ENCODE results near the gene SLC22A31. TPM values are rescaled to one million over a fixed set of nuclear protein-coding genes. Genes with fewer than 3 reads are reported as not detected.

The SLC22A31 gene
- total and polyA plus RNA-seq, 4 donors: 0.11 to 0.44 (median 0.30) TPM; not detected in 1

- no peak overlapping the region for H3K27ac ChIP-seq (ENCODE audit: low read depth, low read length)
Measured at GRCh38 chr16:89183463-89183862, 16.9 kb downstream of the SLC22A31 start.

GRCh38 chr16:89179656-89180315 lies 20.6 kb downstream of the SLC22A31 start:
- DNase-seq (ENCODE audit: low read depth in 4 of 6, low spot score in 6 of 6): no peak
- Histone ChIP-seq H3K9me3 (ENCODE audit: control insufficient read depth, insufficient read depth, low read length) (no peaks in the 10 kb centered on the region), H3K27me3 (ENCODE audit: control insufficient read depth, insufficient read depth, low read length) (no peaks in the 10 kb centered on the region), H3K27ac (ENCODE audit: low read depth, low read length) (no peak overlapping the region), H3K4me1 (ENCODE audit: control insufficient read depth, insufficient read depth, low read length) (peaks cover 20% of the 10 kb centered on the region), H3K36me3 (ENCODE audit: control insufficient read depth, insufficient read depth, low read length) (peaks cover 10% of the 10 kb centered on the region), H3K4me3 (ENCODE audit: low read depth, low read length) (no peak overlapping the region)
- 91% methylated on average over 22 of the region's 25 CpGs for WGBS (ENCODE audit: insufficient coverage)

More at GRCh38 chr16:89183463-89183862, 16.9 kb downstream of the SLC22A31 start:
- no peak for DNase-seq (ENCODE audit: low read depth in 4 of 6, low spot score in 6 of 6)
- Histone ChIP-seq H3K4me1 (ENCODE audit: control insufficient read depth, insufficient read depth, low read length) (no peaks in the 10 kb centered on the region), H3K27me3 (ENCODE audit: control insufficient read depth, insufficient read depth, low read length) (no peaks in the 10 kb centered on the region), H3K36me3 (ENCODE audit: control insufficient read depth, insufficient read depth, low read length) (peaks cover 10% of the 10 kb centered on the region), H3K9me3 (ENCODE audit: control insufficient read depth, insufficient read depth, low read length) (no peaks in the 10 kb centered on the region), H3K4me3 (ENCODE audit: low read depth, low read length) (no peak overlapping the region)
- 68% methylated on average over 11 of the region's 13 CpGs for WGBS (ENCODE audit: insufficient coverage)

GRCh38 chr16:89179148-89179484 lies 21.2 kb downstream of the SLC22A31 start:
- H3K4me3 ChIP-seq (ENCODE audit: low read depth, low read length): no peak overlapping the region
- H3K36me3 ChIP-seq (ENCODE audit: control insufficient read depth, insufficient read depth, low read length): peaks cover 10% of the 10 kb centered on the region
- H3K9me3 ChIP-seq (ENCODE audit: control insufficient read depth, insufficient read depth, low read length): no peaks in the 10 kb centered on the region
- peaks cover 27% of the 10 kb centered on the region for H3K4me1 ChIP-seq (ENCODE audit: control insufficient read depth, insufficient read depth, low read length)
- H3K27me3 ChIP-seq (ENCODE audit: control insufficient read depth, insufficient read depth, low read length): no peaks in the 10 kb centered on the region
- no peak overlapping the region for H3K27ac ChIP-seq (ENCODE audit: low read depth, low read length)
- WGBS (ENCODE audit: insufficient coverage): 85% methylated on average over 16 of the region's 19 CpGs
- DNase-seq (ENCODE audit: low read depth in 4 of 6, low spot score in 6 of 6): no peak

GRCh38 chr16:89178453-89179147 lies 21.7 kb downstream of the SLC22A31 start:
- 81% methylated on average over 23 of the region's 24 CpGs for WGBS (ENCODE audit: insufficient coverage)

GRCh38 chr16:89177501-89177900 lies 22.8 kb downstream of the SLC22A31 start:
- peaks cover 10% of the 10 kb centered on the region for H3K36me3 ChIP-seq (ENCODE audit: control insufficient read depth, insufficient read depth, low read length)
- no peaks in the 10 kb centered on the region for H3K9me3 ChIP-seq (ENCODE audit: control insufficient read depth, insufficient read depth, low read length)
- no peak overlapping the region for H3K27ac ChIP-seq (ENCODE audit: low read depth, low read length)
- 80% methylated on average over 11 of the region's 12 CpGs for WGBS (ENCODE audit: insufficient coverage)
- no peak overlapping the region for H3K4me3 ChIP-seq (ENCODE audit: low read depth, low read length)
- no peaks in the 10 kb centered on the region for H3K27me3 ChIP-seq (ENCODE audit: control insufficient read depth, insufficient read depth, low read length)
- peaks cover 43% of the 10 kb centered on the region for H3K4me1 ChIP-seq (ENCODE audit: control insufficient read depth, insufficient read depth, low read length)
- DNase-seq (ENCODE audit: low read depth in 4 of 6, low spot score in 6 of 6): no peak

More at GRCh38 chr16:89178453-89179147, 21.7 kb downstream of the SLC22A31 start:
- no peaks in the 10 kb centered on the region for H3K9me3 ChIP-seq (ENCODE audit: control insufficient read depth, insufficient read depth, low read length)
- no peak for DNase-seq (ENCODE audit: low read depth in 4 of 6, low spot score in 6 of 6)
- no peak overlapping the region for H3K4me3 ChIP-seq (ENCODE audit: low read depth, low read length)
- H3K4me1 ChIP-seq (ENCODE audit: control insufficient read depth, insufficient read depth, low read length): peaks cover 32% of the 10 kb centered on the region
- no peaks in the 10 kb centered on the region for H3K27me3 ChIP-seq (ENCODE audit: control insufficient read depth, insufficient read depth, low read length)
- H3K36me3 ChIP-seq (ENCODE audit: control insufficient read depth, insufficient read depth, low read length): peaks cover 10% of the 10 kb centered on the region
- H3K27ac ChIP-seq (ENCODE audit: low read depth, low read length): no peak overlapping the region

GRCh38 chr16:89176717-89177116 lies 23.6 kb downstream of the SLC22A31 start:
- H3K4me1 ChIP-seq (ENCODE audit: control insufficient read depth, insufficient read depth, low read length): peaks cover 51% of the 10 kb centered on the region
- H3K27ac ChIP-seq (ENCODE audit: low read depth, low read length): no peak overlapping the region
- peaks cover 12% of the 10 kb centered on the region for H3K36me3 ChIP-seq (ENCODE audit: control insufficient read depth, insufficient read depth, low read length)
- no peaks in the 10 kb centered on the region for H3K27me3 ChIP-seq (ENCODE audit: control insufficient read depth, insufficient read depth, low read length)
- WGBS (ENCODE audit: insufficient coverage): 84% methylated on average over 6 of the region's 9 CpGs
- no peaks in the 10 kb centered on the region for H3K9me3 ChIP-seq (ENCODE audit: control insufficient read depth, insufficient read depth, low read length)
- no peak for DNase-seq (ENCODE audit: low read depth in 4 of 6, low spot score in 6 of 6)
- no peak overlapping the region for H3K4me3 ChIP-seq (ENCODE audit: low read depth, low read length)

GRCh38 chr16:89176147-89176690 lies 24.1 kb downstream of the SLC22A31 start:
- 74% methylated on average over 27 of the region's 27 CpGs for WGBS (ENCODE audit: insufficient coverage)
- no peaks in the 10 kb centered on the region for H3K27me3 ChIP-seq (ENCODE audit: control insufficient read depth, insufficient read depth, low read length)
- DNase-seq (ENCODE audit: low read depth in 4 of 6, low spot score in 6 of 6): no peak
- peaks cover 12% of the 10 kb centered on the region for H3K36me3 ChIP-seq (ENCODE audit: control insufficient read depth, insufficient read depth, low read length)
- peaks cover 54% of the 10 kb centered on the region for H3K4me1 ChIP-seq (ENCODE audit: control insufficient read depth, insufficient read depth, low read length)
- no peaks in the 10 kb centered on the region for H3K9me3 ChIP-seq (ENCODE audit: control insufficient read depth, insufficient read depth, low read length)
- no peak overlapping the region for H3K27ac ChIP-seq (ENCODE audit: low read depth, low read length)
- H3K4me3 ChIP-seq (ENCODE audit: low read depth, low read length): no peak overlapping the region

GRCh38 chr16:89175280-89176146 lies 24.8 kb downstream of the SLC22A31 start:
- no peak overlapping the region for H3K4me3 ChIP-seq (ENCODE audit: low read depth, low read length)
- H3K27ac ChIP-seq (ENCODE audit: low read depth, low read length): no peak overlapping the region
- H3K4me1 ChIP-seq (ENCODE audit: control insufficient read depth, insufficient read depth, low read length): peaks cover 61% of the 10 kb centered on the region
- WGBS (ENCODE audit: insufficient coverage): 31% methylated on average over 17 of the region's 20 CpGs
- peaks cover 3% of the 10 kb centered on the region for H3K27me3 ChIP-seq (ENCODE audit: control insufficient read depth, insufficient read depth, low read length)
- no peaks in the 10 kb centered on the region for H3K9me3 ChIP-seq (ENCODE audit: control insufficient read depth, insufficient read depth, low read length)
- DNase-seq (ENCODE audit: low read depth in 4 of 6, low spot score in 6 of 6): peak in 2 of 6 donors; percentile 67 to 87
- H3K36me3 ChIP-seq (ENCODE audit: control insufficient read depth, insufficient read depth, low read length): peaks cover 12% of the 10 kb centered on the region

GRCh38 chr16:89174877-89175276 lies 25.5 kb downstream of the SLC22A31 start:
- 78% methylated on average over 12 of the region's 14 CpGs for WGBS (ENCODE audit: insufficient coverage)

More at GRCh38 chr16:89174877-89175276, 25.5 kb downstream of the SLC22A31 start:
- DNase-seq (ENCODE audit: low read depth in 4 of 6, low spot score in 6 of 6): no peak
- H3K36me3 ChIP-seq (ENCODE audit: control insufficient read depth, insufficient read depth, low read length): peaks cover 8% of the 10 kb centered on the region
- peaks cover 66% of the 10 kb centered on the region for H3K4me1 ChIP-seq (ENCODE audit: control insufficient read depth, insufficient read depth, low read length)
- no peak overlapping the region for H3K4me3 ChIP-seq (ENCODE audit: low read depth, low read length)
- H3K27ac ChIP-seq (ENCODE audit: low read depth, low read length): no peak overlapping the region
- no peaks in the 10 kb centered on the region for H3K9me3 ChIP-seq (ENCODE audit: control insufficient read depth, insufficient read depth, low read length)
- H3K27me3 ChIP-seq (ENCODE audit: control insufficient read depth, insufficient read depth, low read length): peaks cover 9% of the 10 kb centered on the region
